Breast epithelium (tissue), 3 donors: ENCODE results near the gene SRSF1.
A peak's percentile ranks its signal among the peaks of the same experiment; 100 is the strongest.

Source experiments
- POLR2A ChIP-seq: fragments of 450-650 bp; IDR thresholded peaks from one replicate; pipeline ENCODE4 v1.6.1; 2016; ENCODE audit warnings: antibody characterized with exemption, mild to moderate bottlenecking, moderate library complexity
- TF ChIP-seq, protein P1 (sequence below), 3 donors: fragments of 450-650 bp; IDR thresholded peaks; one replicate each; pipeline ENCODE4 v1.5.1; 2016 to 2017; ENCODE audit warnings: antibody characterized with exemption in 3 of 3, mild to moderate bottlenecking in 3 of 3, moderate library complexity in 3 of 3

DNA sequence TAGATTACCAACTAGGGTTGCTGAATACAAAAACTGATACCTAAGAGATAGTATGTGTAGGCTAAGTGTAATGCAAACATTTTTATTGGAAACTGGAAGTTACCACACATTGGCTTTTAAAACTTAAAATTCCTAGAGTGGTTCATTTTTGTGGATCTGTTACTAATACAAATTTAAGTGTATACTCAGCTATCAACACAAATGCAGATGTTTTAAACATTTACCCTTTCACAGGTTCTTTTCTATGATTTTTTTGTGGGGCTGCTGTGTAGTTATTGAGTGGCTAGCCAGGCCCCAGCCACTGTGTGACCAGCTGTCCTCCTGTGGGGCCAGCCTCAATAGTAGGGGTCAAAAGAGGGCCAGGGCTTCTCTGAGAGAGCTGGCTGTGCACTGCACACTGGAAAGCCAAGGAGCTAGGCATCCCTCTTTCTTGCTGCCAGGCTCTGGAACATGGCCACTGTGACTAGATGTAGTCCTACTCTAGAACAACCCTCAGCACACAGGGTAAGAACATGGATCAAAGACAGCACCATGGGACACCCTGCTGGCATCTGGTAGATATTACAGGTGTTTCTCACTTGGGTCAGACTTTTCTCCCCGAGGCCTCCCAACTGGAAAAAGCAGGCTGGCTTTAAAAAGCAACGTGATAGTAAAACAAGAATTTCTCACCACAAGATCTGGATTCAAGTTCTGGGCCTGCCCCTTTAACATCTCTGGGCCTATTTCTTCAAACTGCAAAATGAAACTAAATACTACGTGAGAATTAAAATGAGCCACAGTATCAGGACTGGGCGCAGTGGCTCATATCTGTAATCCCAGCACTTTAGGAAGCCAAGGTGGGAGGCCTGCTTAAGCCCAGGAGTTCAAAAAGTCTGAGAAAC is 11.7 kb downstream of the SRSF1 start:
- TF ChIP-seq, protein P1, sequence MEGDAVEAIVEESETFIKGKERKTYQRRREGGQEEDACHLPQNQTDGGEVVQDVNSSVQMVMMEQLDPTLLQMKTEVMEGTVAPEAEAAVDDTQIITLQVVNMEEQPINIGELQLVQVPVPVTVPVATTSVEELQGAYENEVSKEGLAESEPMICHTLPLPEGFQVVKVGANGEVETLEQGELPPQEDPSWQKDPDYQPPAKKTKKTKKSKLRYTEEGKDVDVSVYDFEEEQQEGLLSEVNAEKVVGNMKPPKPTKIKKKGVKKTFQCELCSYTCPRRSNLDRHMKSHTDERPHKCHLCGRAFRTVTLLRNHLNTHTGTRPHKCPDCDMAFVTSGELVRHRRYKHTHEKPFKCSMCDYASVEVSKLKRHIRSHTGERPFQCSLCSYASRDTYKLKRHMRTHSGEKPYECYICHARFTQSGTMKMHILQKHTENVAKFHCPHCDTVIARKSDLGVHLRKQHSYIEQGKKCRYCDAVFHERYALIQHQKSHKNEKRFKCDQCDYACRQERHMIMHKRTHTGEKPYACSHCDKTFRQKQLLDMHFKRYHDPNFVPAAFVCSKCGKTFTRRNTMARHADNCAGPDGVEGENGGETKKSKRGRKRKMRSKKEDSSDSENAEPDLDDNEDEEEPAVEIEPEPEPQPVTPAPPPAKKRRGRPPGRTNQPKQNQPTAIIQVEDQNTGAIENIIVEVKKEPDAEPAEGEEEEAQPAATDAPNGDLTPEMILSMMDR (IDR thresholded peaks at IDR 0.05): peak; percentile 56 to 82 (median 82)
- TF ChIP-seq POLR2A: no peak
